ENCODE measurements around the gene METTL15.
"Not testable (repeated sequence)": the region's sequence is repeated elsewhere in the genome, so short reads cannot be mapped to it uniquely, and the experiment has no call there.

METTL15 gene

GRCh38 chr11:28223577-28223976, 115.4 kb downstream of the METTL15 start:
- DNase-seq: no peak

GRCh38 chr11:28223994-28224393, 115.8 kb downstream of the METTL15 start:
- DNase-seq: no peak

- DNase-seq: no peak
Observed at GRCh38 chr11:28227460-28227859, 119.3 kb downstream of the METTL15 start.

GRCh38 chr11:28228196-28228895, 120.2 kb downstream of the METTL15 start:
- no peak for DNase-seq

- no peak for DNase-seq
Observed at GRCh38 chr11:28231475-28231874, 123.3 kb downstream of the METTL15 start.

GRCh38 chr11:28232649-28233048, 124.5 kb downstream of the METTL15 start:
- DNase-seq: no peak

GRCh38 chr11:28241760-28242159, 133.6 kb downstream of the METTL15 start:
- no peak for DNase-seq

- DNase-seq: no peak
Observed at GRCh38 chr11:28242596-28242995, 134.4 kb downstream of the METTL15 start.

GRCh38 chr11:28243061-28243460, 134.9 kb downstream of the METTL15 start:
- no peak for DNase-seq

- no peak for DNase-seq
Observed at GRCh38 chr11:28243581-28243980, 135.4 kb downstream of the METTL15 start.

- DNase-seq: no peak
Observed at GRCh38 chr11:28245131-28245530, 136.9 kb downstream of the METTL15 start.

GRCh38 chr11:28250192-28250591, 142.0 kb downstream of the METTL15 start:
- no peak for DNase-seq

- no peak for DNase-seq
Observed at GRCh38 chr11:28251257-28251656, 143.1 kb downstream of the METTL15 start.

- no peak for DNase-seq
Observed at GRCh38 chr11:28257761-28258160, 149.6 kb downstream of the METTL15 start.

- DNase-seq: no peak
Observed at GRCh38 chr11:28259177-28259843, 151.1 kb downstream of the METTL15 start.

- no peak for DNase-seq
Observed at GRCh38 chr11:28268925-28269324, 160.7 kb downstream of the METTL15 start.

GRCh38 chr11:28269586-28269985, 161.4 kb downstream of the METTL15 start:
- no peak for DNase-seq

- not testable (repeated sequence) for DNase-seq
Observed at GRCh38 chr11:28272247-28272646, 164.1 kb downstream of the METTL15 start.

- DNase-seq: no peak
Observed at GRCh38 chr11:28274216-28274615, 166.0 kb downstream of the METTL15 start.

GRCh38 chr11:28284196-28284595, 176.0 kb downstream of the METTL15 start:
- no peak for DNase-seq

GRCh38 chr11:28289444-28289843, 181.3 kb downstream of the METTL15 start:
- no peak for DNase-seq

- not testable (repeated sequence) for DNase-seq
Observed at GRCh38 chr11:28290995-28291394, 182.8 kb downstream of the METTL15 start.

- no peak for DNase-seq
Observed at GRCh38 chr11:28296426-28296825, 188.2 kb downstream of the METTL15 start.

GRCh38 chr11:28298209-28298608, 190.0 kb downstream of the METTL15 start:
- DNase-seq: no peak
